HCT116 (cell line): ENCODE data around the gene LTBR. TPM values are rescaled to one million over a fixed set of nuclear protein-coding genes. Genes with fewer than 3 reads are reported as not detected.

Experiments
- ATAC-seq: fragments of 200-7000 bp; cut with Tn5 transposase; 2 replicates; pipeline ENCODE4 v1.9.1; 2020; ENCODE audit warnings: mild to moderate bottlenecking, moderate library complexity
- BruUV-seq: library from RNA; stranded (reverse); fragments of 400-500 nt; replicated peaks from 2 replicates; lab custom pipeline; 2021; lab: Mats Ljungman, UMichigan
- CTCF ChIA-PET: fragments of 300-600 bp; sonication (Branson Sonifier 250); formaldehyde crosslinking; loops from one replicate; lab custom pipeline; 2021; ENCODE audit warnings: antibody characterized with exemption; lab: Charles Lee
- POLR2A ChIA-PET: fragments of 300-600, 350-600 bp; sonication (Branson Sonifier 250); formaldehyde crosslinking; loops from one replicate; lab custom pipeline; 2021; ENCODE audit warnings: antibody characterized with exemption; lab: Charles Lee
- RAD21 ChIA-PET, 2 experiments: fragments of 300-600 bp; sonication (Branson Sonifier 250); formaldehyde crosslinking; loops; one replicate each; lab custom pipeline; 2023; ENCODE audit warnings: low total read pairs in 2 of 2; ENCODE audit not compliant: uncharacterized antibody in 2 of 2, unreplicated experiment in 2 of 2, low non-redundant PET in 1 of 2; lab: Charles Lee
- DNase-seq: peaks from one replicate; pipeline ENCODE4 v3.0.0-alpha.2; 2010; ENCODE audit warnings: low read depth, low spot score
- H2AFZ ChIP-seq: fragments of 200-600 bp; shearing (Covaris generic), sonication (generic); 2 replicates; pipeline ENCODE4 v1.6.1; 2017; ENCODE audit warnings: low read depth, mixed run types, mixed read lengths, antibody characterized with exemption, low read length; ENCODE audit not compliant: poor library complexity, severe bottlenecking
- H3K27ac ChIP-seq: 2 replicates; pipeline ENCODE4 v1.5.1; 2012; ENCODE audit warnings: low read depth, low read length
- H3K27me3 ChIP-seq: fragments of 200-600 bp; sonication (generic); 2 replicates; pipeline ENCODE4 v1.6.1; 2016; ENCODE audit warnings: mixed run types, low read length, mixed read lengths; ENCODE audit not compliant: insufficient read depth
- H3K36me3 ChIP-seq, 2 experiments: fragments of 200-500 bp in 1 of 2; fragments of 200-600 bp in 1 of 2; sonication (Bioruptor generic) in 1 of 2; sonication (generic) in 1 of 2; 2 replicates each; pipeline versions ENCODE4 v1.5.1 to v1.6.1; 2014 to 2016; ENCODE audit warnings: low read length in 2 of 2, inconsistent platforms in 1 of 2, mixed read lengths in 1 of 2, mixed run types in 1 of 2; ENCODE audit not compliant: insufficient read depth in 2 of 2, control insufficient read depth in 1 of 2
- H3K4me1 ChIP-seq, 2 experiments: fragments of 200-600 bp in 1 of 2; sonication (generic) in 1 of 2; 2 replicates each; pipeline versions ENCODE4 v1.5.1 to v1.6.1; 2012 to 2017; ENCODE audit warnings: low read length in 2 of 2, inconsistent platforms in 1 of 2, mild to moderate bottlenecking in 1 of 2, mixed read lengths in 1 of 2, mixed run types in 1 of 2, moderate library complexity in 1 of 2; ENCODE audit not compliant: insufficient read depth in 2 of 2, control insufficient read depth in 1 of 2
- H3K4me2 ChIP-seq: fragments of 200-600 bp; sonication (generic); 2 replicates; pipeline ENCODE4 v1.6.1; 2017; ENCODE audit warnings: mixed run types, low read length, mixed read lengths
- H3K4me3 ChIP-seq, 2 experiments: fragments of 200-600 bp in 1 of 2; sonication (generic) in 1 of 2; replicated peaks in 1 of 2; 2 replicates each; pipeline ENCODE4 v1.5.1; 2011 to 2016; ENCODE audit warnings: low read length in 2 of 2, control low read depth in 1 of 2, low read depth in 1 of 2, mild to moderate bottlenecking in 1 of 2, mixed read lengths in 1 of 2, mixed run types in 1 of 2
- H3K79me2 ChIP-seq: fragments of 200-600 bp; sonication (generic); 2 replicates; pipeline ENCODE4 v1.6.1; 2017; ENCODE audit warnings: mild to moderate bottlenecking, mixed run types, low read length, moderate library complexity, mixed read lengths; ENCODE audit not compliant: insufficient read depth
- H3K9ac ChIP-seq: fragments of 200-600 bp; sonication (generic); 2 replicates; pipeline ENCODE4 v1.6.1; 2016; ENCODE audit warnings: low read length, mixed read lengths
- H3K9me2 ChIP-seq: fragments of 200-600 bp; sonication (generic), shearing (Covaris generic); 2 replicates; pipeline ENCODE4 v1.6.1; 2017; ENCODE audit warnings: mixed run types, mild to moderate bottlenecking, moderate library complexity; ENCODE audit not compliant: insufficient read depth
- H3K9me3 ChIP-seq, 2 experiments: fragments of 200-500 bp in 1 of 2; fragments of 200-600 bp in 1 of 2; sonication (Bioruptor generic) in 1 of 2; sonication (generic) in 1 of 2; 2 replicates each; pipeline ENCODE4 v1.6.1; 2014 to 2017; ENCODE audit warnings: low read length in 2 of 2, mixed read lengths in 2 of 2, inconsistent platforms in 1 of 2, low read depth in 1 of 2, mild to moderate bottlenecking in 1 of 2, mixed run types in 1 of 2, moderate library complexity in 1 of 2; ENCODE audit not compliant: control insufficient read depth in 1 of 2, insufficient read depth in 1 of 2
- H4K20me1 ChIP-seq: fragments of 200-600 bp; sonication (generic), shearing (Covaris generic); 2 replicates; pipeline ENCODE4 v1.6.1; 2017; ENCODE audit warnings: mixed run types, mild to moderate bottlenecking, moderate library complexity; ENCODE audit not compliant: insufficient read depth
- CBX3 ChIP-seq: IDR thresholded peaks from 2 replicates; pipeline ENCODE4 v1.6.1; 2012; ENCODE audit warnings: low read depth
- CEBPB ChIP-seq: IDR thresholded peaks from 2 replicates; pipeline ENCODE4 v1.6.1; 2012; ENCODE audit warnings: low read depth
- ELF1 ChIP-seq: IDR thresholded peaks from 2 replicates; pipeline ENCODE4 v1.6.1; 2012; ENCODE audit warnings: low read depth, borderline replicate concordance
- EZH2 ChIP-seq: fragments of 200-600 bp; sonication (generic); IDR thresholded peaks from 2 replicates; pipeline ENCODE4 v1.6.1; 2017; ENCODE audit warnings: antibody characterized with exemption, mixed run types
- EZH2phosphoT487 ChIP-seq: fragments of 200-600 bp; IDR thresholded peaks from 2 replicates; pipeline ENCODE4 v1.6.1; 2018; ENCODE audit warnings: antibody characterized with exemption, borderline replicate concordance
- FOSL1 ChIP-seq: IDR thresholded peaks from 2 replicates; pipeline ENCODE4 v1.6.1; 2012; ENCODE audit warnings: low read depth
- POLR2A ChIP-seq: IDR thresholded peaks from 2 replicates; pipeline ENCODE4 v1.7.0; 2011; ENCODE audit warnings: borderline replicate concordance; ENCODE audit not compliant: insufficient read depth, insufficient read length; ENCODE audit errors: extremely low read depth
- POLR2AphosphoS5 ChIP-seq: IDR thresholded peaks from 2 replicates; pipeline ENCODE4 v1.6.1; 2011; ENCODE audit warnings: mild to moderate bottlenecking, low read depth, low read length, moderate library complexity
- RAD21 ChIP-seq: IDR thresholded peaks from 2 replicates; pipeline ENCODE4 v1.6.1; 2012; ENCODE audit warnings: low read depth, mild to moderate bottlenecking
- SIN3A ChIP-seq: IDR thresholded peaks from 2 replicates; pipeline ENCODE4 v1.6.1; 2012; ENCODE audit warnings: low read depth
- SRF ChIP-seq: IDR thresholded peaks from 2 replicates; pipeline ENCODE4 v1.6.1; 2012; ENCODE audit warnings: low read depth
- TCF7L2 ChIP-seq: IDR thresholded peaks from 2 replicates; pipeline ENCODE4 v1.7.0; 2011; ENCODE audit warnings: borderline replicate concordance, inconsistent platforms; ENCODE audit not compliant: insufficient read depth, insufficient read length; ENCODE audit errors: extremely low read depth
- YY1 ChIP-seq: IDR thresholded peaks from 2 replicates; pipeline ENCODE4 v1.6.1; 2011; ENCODE audit warnings: low read length, low read depth, moderate library complexity, mild to moderate bottlenecking; ENCODE audit not compliant: insufficient replicate concordance; ENCODE audit errors: extremely low read depth
- ZNF274 ChIP-seq: fragments of 200-500 bp; sonication (Bioruptor generic); IDR thresholded peaks from 2 replicates; pipeline ENCODE4 v1.6.1; 2014; ENCODE audit warnings: mild to moderate bottlenecking, low read depth, low read length, inconsistent platforms
- intact Hi-C: fragments of 100-400 bp; cut with micrococcal nuclease; formaldehyde crosslinking; loops from 2 replicates; pipeline ENCODE4 v1.10.0; 2022
- total RNA-seq: library from RNA; stranded (reverse); gene quantifications from one replicate; pipeline ENCODE4 v1.2.1, GENCODE V29; 2021; ENCODE audit not compliant: unreplicated experiment
- TF ChIP-seq, protein P1 (sequence below): IDR thresholded peaks from 2 replicates; pipeline ENCODE4 v1.6.1; 2012; ENCODE audit warnings: low read depth
- TF ChIP-seq, protein P2 (sequence below): IDR thresholded peaks from 2 replicates; pipeline ENCODE4 v1.6.1; 2011; ENCODE audit warnings: mild to moderate bottlenecking, low read length, moderate library complexity; ENCODE audit not compliant: insufficient replicate concordance; ENCODE audit errors: extremely low read depth
- TF ChIP-seq, protein P3 (sequence below), 3 experiments: fragments of 200-600 bp in 1 of 3; sonication (generic) in 1 of 3; IDR thresholded peaks in 2 of 3; conservative IDR thresholded peaks in 1 of 3; 2 replicates each; pipeline ENCODE4 v1.5.1; 2012 to 2017; ENCODE audit warnings: low read depth in 2 of 3, low read length in 2 of 3, antibody characterized with exemption in 1 of 3, borderline replicate concordance in 1 of 3, control low read depth in 1 of 3, mild to moderate bottlenecking in 1 of 3, mixed read lengths in 1 of 3, mixed run types in 1 of 3, moderate library complexity in 1 of 3; ENCODE audit not compliant: insufficient read depth in 1 of 3
- TF ChIP-seq, protein P4 (sequence below): IDR thresholded peaks from 2 replicates; pipeline ENCODE4 v1.6.1; 2012

The LTBR gene
- total RNA-seq, 1 experiment from 2014 or later: 128 TPM

DNA sequence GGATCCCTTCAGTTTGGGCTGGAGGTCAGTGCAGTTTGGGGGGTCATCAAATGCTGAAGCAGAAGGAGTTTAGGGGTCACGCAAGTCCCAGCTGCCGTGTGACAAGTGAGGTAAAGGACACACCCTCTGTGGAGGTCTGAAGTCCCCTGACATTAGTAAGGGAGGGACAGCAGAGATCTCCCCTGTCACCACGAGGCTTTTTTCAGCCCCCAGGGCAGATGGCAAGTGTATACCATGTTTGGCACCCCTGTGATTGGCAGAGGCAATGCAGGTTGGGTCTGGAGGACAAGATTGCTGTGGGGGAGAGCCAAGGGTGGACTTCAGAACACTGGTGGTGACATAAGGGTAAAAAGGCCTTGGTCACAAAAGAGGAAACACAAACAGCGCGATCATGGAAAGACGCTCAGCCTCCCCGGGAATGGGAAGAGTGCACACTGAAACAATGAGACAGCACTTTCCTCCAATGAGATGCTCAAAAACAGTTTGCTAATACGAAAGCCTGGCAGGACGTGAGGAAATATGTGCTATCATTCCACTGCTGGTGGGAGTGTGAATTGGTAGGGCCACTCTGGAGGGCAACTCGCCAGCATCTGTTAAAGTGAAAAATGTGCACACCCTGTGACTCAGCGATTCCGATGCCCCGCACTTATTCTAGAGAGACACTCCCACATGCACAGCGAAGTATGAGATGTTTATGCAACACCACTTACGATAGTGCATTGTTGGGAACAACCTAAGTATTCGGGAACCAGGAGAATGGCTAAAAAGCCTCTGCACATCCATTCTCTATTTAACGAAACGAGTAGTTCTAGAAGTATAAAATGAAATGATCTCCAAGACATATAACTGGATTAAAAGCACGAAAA lies 46.4 kb downstream of the LTBR start:
- Histone ChIP-seq H3K4me2 (peak overlapping the region; percentile 76), H3K27ac (peak overlapping the region; percentile 76), H4K20me1 (no peaks in the 10 kb centered on the region), H3K4me3 (peak overlapping the region; percentile 24 to 29), H2AFZ (peak overlapping the region; percentile 70), H3K4me1 (peaks cover 21 to 33% of the 10 kb centered on the region in 2 experiments), H3K9me3 (no peaks in the 10 kb centered on the region), H3K9me2 (no peaks in the 10 kb centered on the region), H3K27me3 (no peaks in the 10 kb centered on the region), H3K79me2 (no peaks in the 10 kb centered on the region), H3K9ac (peak overlapping the region; percentile 48), H3K36me3 (no peaks in the 10 kb centered on the region)
- intact Hi-C loops: loop anchor here (2.0 kb wide), 1 partner anchor 40 kb away; the partner anchor contains the start of gene VAMP1
- POLR2A ChIA-PET: no interaction called here
- RAD21 ChIA-PET: no interaction called here
- no TSS peak for BruUV-seq
- DNase-seq (peak; percentile 76), ATAC-seq (peak; percentile 85)
- CTCF ChIA-PET: no interaction called here
- TF ChIP-seq POLR2A (no peak), CBX3 (peak; percentile 69; the same call in 1 of the 2 replicates), FOSL1 (peak; percentile 80), YY1 (no peak), POLR2AphosphoS5 (peak; percentile 51; the same call in 1 of the 2 replicates), RAD21 (no peak), EZH2phosphoT487 (no peak), SRF (no peak), CEBPB (peak; percentile 79; the same call in 1 of the 2 replicates), EZH2 (no peak), ELF1 (no peak), TCF7L2 (no peak), SIN3A (peak; percentile 33; the same call in 1 of the 2 replicates), ZNF274 (no peak)
- TF ChIP-seq, protein P1, sequence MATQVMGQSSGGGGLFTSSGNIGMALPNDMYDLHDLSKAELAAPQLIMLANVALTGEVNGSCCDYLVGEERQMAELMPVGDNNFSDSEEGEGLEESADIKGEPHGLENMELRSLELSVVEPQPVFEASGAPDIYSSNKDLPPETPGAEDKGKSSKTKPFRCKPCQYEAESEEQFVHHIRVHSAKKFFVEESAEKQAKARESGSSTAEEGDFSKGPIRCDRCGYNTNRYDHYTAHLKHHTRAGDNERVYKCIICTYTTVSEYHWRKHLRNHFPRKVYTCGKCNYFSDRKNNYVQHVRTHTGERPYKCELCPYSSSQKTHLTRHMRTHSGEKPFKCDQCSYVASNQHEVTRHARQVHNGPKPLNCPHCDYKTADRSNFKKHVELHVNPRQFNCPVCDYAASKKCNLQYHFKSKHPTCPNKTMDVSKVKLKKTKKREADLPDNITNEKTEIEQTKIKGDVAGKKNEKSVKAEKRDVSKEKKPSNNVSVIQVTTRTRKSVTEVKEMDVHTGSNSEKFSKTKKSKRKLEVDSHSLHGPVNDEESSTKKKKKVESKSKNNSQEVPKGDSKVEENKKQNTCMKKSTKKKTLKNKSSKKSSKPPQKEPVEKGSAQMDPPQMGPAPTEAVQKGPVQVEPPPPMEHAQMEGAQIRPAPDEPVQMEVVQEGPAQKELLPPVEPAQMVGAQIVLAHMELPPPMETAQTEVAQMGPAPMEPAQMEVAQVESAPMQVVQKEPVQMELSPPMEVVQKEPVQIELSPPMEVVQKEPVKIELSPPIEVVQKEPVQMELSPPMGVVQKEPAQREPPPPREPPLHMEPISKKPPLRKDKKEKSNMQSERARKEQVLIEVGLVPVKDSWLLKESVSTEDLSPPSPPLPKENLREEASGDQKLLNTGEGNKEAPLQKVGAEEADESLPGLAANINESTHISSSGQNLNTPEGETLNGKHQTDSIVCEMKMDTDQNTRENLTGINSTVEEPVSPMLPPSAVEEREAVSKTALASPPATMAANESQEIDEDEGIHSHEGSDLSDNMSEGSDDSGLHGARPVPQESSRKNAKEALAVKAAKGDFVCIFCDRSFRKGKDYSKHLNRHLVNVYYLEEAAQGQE: no peak
- TF ChIP-seq, protein P2, sequence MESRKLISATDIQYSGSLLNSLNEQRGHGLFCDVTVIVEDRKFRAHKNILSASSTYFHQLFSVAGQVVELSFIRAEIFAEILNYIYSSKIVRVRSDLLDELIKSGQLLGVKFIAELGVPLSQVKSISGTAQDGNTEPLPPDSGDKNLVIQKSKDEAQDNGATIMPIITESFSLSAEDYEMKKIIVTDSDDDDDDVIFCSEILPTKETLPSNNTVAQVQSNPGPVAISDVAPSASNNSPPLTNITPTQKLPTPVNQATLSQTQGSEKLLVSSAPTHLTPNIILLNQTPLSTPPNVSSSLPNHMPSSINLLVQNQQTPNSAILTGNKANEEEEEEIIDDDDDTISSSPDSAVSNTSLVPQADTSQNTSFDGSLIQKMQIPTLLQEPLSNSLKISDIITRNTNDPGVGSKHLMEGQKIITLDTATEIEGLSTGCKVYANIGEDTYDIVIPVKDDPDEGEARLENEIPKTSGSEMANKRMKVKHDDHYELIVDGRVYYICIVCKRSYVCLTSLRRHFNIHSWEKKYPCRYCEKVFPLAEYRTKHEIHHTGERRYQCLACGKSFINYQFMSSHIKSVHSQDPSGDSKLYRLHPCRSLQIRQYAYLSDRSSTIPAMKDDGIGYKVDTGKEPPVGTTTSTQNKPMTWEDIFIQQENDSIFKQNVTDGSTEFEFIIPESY: peak; percentile 29
- TF ChIP-seq, protein P3, sequence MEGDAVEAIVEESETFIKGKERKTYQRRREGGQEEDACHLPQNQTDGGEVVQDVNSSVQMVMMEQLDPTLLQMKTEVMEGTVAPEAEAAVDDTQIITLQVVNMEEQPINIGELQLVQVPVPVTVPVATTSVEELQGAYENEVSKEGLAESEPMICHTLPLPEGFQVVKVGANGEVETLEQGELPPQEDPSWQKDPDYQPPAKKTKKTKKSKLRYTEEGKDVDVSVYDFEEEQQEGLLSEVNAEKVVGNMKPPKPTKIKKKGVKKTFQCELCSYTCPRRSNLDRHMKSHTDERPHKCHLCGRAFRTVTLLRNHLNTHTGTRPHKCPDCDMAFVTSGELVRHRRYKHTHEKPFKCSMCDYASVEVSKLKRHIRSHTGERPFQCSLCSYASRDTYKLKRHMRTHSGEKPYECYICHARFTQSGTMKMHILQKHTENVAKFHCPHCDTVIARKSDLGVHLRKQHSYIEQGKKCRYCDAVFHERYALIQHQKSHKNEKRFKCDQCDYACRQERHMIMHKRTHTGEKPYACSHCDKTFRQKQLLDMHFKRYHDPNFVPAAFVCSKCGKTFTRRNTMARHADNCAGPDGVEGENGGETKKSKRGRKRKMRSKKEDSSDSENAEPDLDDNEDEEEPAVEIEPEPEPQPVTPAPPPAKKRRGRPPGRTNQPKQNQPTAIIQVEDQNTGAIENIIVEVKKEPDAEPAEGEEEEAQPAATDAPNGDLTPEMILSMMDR (IDR thresholded peaks at IDR 0.05 in 2 of 3, conservative IDR thresholded peaks at IDR 0.05 in 1 of 3; ENCODE audit: borderline replicate concordance in 1 of 3, insufficient read depth in 1 of 3, low read depth in 2 of 3, low read length in 2 of 3): no peak
- TF ChIP-seq, protein P4, sequence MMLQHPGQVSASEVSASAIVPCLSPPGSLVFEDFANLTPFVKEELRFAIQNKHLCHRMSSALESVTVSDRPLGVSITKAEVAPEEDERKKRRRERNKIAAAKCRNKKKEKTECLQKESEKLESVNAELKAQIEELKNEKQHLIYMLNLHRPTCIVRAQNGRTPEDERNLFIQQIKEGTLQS: no peak
